GM10248 (cell line): ENCODE measurements around the gene HEATR5A.
"Not testable (repeated sequence)": the region's sequence is repeated elsewhere in the genome, so short reads cannot be mapped to it uniquely, and the experiment has no call there.

ENCODE experiments used
- CTCF ChIA-PET: fragments of 300-600 bp; sonication (Branson Sonifier 250); formaldehyde crosslinking; extraction: SDS; loops from one replicate; lab custom pipeline; 2021; ENCODE audit warnings: antibody characterized with exemption; lab: Yijun Ruan, JAX
- POLR2A ChIA-PET: fragments of 350-650 bp; sonication (Branson Sonifier 250); formaldehyde crosslinking; extraction: SDS; loops from one replicate; lab custom pipeline; 2020; ENCODE audit warnings: antibody characterized with exemption; lab: Yijun Ruan, JAX
- DNase-seq: peaks from one replicate; pipeline ENCODE4 v3.0.0; 2012; ENCODE audit errors: extremely low spot score
- TF ChIP-seq, protein P1 (sequence below): IDR thresholded peaks from 2 replicates; pipeline ENCODE4 v1.5.1; 2012; ENCODE audit warnings: mild to moderate bottlenecking, low read depth; ENCODE audit errors: extremely low read depth, missing control alignments, control extremely low read depth

HEATR5A gene

DNA sequence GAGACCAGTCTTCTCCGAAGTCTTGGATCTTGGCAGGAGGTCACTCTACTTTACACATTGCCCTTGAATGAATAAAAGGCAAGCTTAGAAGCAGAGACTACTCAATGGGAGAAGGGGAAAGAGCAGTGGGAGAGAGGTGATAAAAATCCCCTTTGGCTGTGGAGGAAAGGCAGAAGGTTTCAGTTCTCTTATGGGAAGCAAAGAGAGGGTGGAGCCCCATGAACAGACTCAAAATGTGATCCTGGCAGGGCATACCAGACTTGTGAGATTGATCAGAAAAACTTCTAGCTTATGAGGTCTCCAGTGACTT lies 163.2 kb downstream of the HEATR5A start:
- DNase-seq: no peak
- POLR2A ChIA-PET: no interaction called here
- CTCF ChIA-PET: interaction anchor here (1.1 to 3.4 kb wide), 2 partner anchors 17 to 63 kb away, joined by 3 to 12 read pairs; no protein-coding TSS in a partner anchor
- TF ChIP-seq, protein P1, sequence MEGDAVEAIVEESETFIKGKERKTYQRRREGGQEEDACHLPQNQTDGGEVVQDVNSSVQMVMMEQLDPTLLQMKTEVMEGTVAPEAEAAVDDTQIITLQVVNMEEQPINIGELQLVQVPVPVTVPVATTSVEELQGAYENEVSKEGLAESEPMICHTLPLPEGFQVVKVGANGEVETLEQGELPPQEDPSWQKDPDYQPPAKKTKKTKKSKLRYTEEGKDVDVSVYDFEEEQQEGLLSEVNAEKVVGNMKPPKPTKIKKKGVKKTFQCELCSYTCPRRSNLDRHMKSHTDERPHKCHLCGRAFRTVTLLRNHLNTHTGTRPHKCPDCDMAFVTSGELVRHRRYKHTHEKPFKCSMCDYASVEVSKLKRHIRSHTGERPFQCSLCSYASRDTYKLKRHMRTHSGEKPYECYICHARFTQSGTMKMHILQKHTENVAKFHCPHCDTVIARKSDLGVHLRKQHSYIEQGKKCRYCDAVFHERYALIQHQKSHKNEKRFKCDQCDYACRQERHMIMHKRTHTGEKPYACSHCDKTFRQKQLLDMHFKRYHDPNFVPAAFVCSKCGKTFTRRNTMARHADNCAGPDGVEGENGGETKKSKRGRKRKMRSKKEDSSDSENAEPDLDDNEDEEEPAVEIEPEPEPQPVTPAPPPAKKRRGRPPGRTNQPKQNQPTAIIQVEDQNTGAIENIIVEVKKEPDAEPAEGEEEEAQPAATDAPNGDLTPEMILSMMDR: no peak

- no peak for DNase-seq
- POLR2A ChIA-PET: no interaction called here
- TF ChIP-seq, protein P1: no peak
- CTCF ChIA-PET: interaction anchor here (1.1 to 3.4 kb wide), 2 partner anchors 18 to 64 kb away, joined by 3 to 12 read pairs; no protein-coding TSS in a partner anchor
Observed at GRCh38 chr14:31256534-31257243, 163.7 kb downstream of the HEATR5A start.

DNA sequence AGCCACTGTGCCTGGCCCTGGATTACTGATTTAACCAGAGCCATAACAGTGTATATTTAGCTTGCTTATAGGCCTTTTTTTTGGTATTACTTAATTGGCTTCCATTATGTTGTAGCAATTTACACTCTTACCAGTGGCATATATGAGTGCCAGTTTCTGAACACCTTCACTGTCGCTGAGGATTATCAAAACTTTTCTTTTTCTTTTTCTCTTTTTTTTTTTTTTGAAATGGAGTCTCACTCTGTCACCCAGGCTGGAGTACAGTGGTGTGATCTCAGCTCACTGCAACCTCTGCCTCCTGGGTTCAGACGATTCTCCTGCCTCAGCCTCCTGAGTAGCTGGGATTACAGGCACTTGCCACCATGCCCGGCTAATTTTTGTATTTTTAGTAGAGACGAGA lies 164.4 kb downstream of the HEATR5A start:
- CTCF ChIA-PET, POLR2A ChIA-PET, DNase-seq: not testable (repeated sequence)

DNA sequence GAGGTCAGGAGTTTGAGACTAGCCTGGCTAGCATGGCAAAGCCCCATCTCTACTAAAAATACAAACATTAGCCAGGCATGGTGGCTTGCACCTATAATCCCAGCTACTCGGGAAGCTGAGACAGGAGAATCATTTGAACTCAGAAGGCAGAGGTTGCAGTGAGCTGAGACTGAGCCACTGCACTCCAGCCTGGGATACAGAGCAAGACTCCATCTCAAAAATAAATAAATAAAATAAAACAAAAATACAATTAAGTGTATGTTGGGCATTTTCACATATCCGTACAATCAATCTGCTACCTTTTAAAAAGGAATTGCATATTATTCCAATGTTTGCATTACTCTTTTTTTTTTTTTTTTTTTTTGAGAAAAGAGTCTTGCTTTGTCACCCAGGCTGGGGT lies 165.1 kb downstream of the HEATR5A start:
- TF ChIP-seq, protein P1: no peak
- POLR2A ChIA-PET: no interaction called here
- DNase-seq: no peak
- CTCF ChIA-PET: no interaction called here

DNA sequence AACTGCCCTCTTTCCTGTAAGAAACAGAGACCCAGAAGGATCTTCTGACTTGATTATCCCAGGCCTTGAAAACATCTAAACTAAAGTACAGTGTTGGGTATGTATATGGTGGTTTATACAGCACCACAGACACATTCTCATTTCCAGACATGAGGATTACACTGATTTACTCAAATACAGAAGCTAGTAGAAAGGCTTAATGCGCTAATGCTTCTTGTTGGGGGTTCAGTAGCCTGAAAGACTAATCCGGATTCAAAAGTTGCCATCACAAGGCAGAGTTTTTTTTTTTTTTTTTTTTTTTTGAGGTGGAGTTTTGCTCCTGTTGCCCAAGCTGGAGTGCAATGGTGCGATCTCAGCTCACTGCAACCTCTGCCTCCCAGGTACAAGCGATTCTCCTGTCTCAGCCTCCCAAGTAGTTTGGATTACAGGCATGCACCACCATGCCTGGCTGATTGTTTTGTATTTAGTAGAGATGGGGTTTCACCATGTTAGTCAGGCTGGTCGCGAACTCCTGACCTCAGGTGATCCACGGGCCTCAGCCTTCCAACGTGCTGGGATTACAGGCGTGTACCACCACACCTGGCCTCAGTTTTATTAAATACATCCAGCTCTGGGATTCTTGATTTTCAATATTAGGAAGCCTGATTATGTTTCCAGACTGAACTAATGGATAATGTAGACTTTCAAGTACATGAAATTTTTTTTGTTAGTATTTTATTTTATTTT lies 166.4 kb downstream of the HEATR5A start:
- CTCF ChIA-PET: no interaction called here
- POLR2A ChIA-PET: no interaction called here
- TF ChIP-seq, protein P1: no peak
- no peak for DNase-seq

DNA sequence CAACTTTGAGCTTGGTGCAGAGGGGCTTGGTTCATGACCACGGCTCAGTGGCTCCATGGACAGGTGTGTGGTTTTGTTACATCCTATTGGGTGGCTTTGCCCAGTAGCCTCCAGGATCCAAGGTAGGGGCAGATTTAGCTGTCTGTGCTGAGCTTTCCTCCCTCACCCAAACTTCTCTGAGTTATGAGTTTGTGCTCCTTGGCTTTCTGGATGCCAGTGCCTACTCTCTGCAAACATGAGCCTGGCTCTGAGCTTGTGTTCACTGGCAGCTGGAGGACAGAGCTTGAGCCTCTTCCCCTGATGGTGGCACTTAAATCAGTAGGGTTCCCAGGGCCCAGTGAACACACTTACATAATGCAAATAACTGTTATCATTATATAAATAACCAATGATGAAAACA lies 167.5 kb downstream of the HEATR5A start:
- TF ChIP-seq, protein P1: no peak
- ChIA-PET POLR2A (no interaction called here), CTCF (no interaction called here)
- no peak for DNase-seq

DNA sequence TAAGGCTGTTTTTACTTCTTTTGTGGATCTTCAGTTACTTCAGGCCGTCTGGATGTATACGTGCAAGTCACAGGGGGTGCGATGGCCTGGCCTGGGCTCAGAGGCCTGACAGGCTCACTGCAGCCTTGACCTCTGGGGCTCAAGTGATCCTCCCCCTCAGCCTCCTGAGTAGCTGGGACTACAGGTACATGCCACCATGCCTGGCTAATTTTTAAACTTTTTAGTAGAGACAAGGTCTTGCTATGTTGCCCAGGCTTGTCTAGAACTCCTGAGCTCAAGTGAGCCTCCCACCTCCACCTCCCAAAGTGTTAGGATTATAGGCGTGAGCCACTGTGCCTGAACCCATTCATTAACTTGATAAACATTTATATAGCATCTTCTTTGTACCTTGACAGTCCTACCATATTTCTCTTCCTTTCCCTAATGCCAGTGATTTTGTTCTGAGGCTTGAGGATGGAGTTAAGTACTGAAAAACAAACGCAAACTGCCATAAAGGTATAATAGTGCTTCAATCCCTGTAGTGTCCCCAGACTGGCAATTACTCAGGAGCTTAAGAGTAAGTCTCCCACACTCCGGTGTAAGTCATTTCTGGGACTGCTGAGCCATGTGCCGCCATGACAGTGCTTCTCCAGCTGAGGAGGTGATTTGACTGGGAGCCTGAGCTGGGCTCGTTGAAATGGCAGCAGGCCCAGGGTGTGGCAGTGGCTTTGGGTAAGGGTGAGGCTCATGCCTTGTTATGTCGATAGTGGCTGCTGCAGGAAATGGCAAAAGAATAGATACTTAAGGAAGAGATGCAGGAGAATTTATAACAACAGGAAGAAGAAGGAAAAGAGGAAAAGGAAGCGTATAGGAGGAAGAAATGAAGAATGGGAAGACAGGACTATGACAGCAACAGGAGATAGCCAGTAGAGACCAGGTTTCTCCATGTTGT lies 169.1 kb downstream of the HEATR5A start:
- CTCF ChIA-PET: no interaction called here
- TF ChIP-seq, protein P1: no peak
- DNase-seq: no peak
- POLR2A ChIA-PET: no interaction called here
